Activated T-cell treated with anti-CD3 and anti-CD28 coated beads for 1 hour (primary cell): ENCODE measurements around the gene WBP11.
"Not testable (repeated sequence)": the region's sequence is repeated elsewhere in the genome, so short reads cannot be mapped to it uniquely, and the experiment has no call there.

Experiments
- DNase-seq: peaks from one replicate; pipeline ENCODE4 v3.0.0-alpha.2; 2020; ENCODE audit warnings: low read depth

Gene WBP11

GRCh38 chr12:14771651-14772137 lies 31.6 kb downstream of the WBP11 start:
- peak; percentile 30 for DNase-seq

GRCh38 chr12:14770496-14771461 lies 32.5 kb downstream of the WBP11 start:
- DNase-seq = peak; percentile 88

- DNase-seq = peak; percentile 79
These were observed 33.2 kb downstream of the WBP11 start for GRCh38 chr12:14769969-14770495.

- DNase-seq = no peak
These were observed 33.8 kb downstream of the WBP11 start for GRCh38 chr12:14769466-14769968.

- DNase-seq = peak; percentile 6
These were observed 34.4 kb downstream of the WBP11 start for GRCh38 chr12:14768823-14769405.

GRCh38 chr12:14767617-14768016 lies 35.7 kb downstream of the WBP11 start:
- DNase-seq = no peak

GRCh38 chr12:14766649-14767215 lies 36.5 kb downstream of the WBP11 start:
- DNase-seq = no peak

- not testable (repeated sequence) for DNase-seq
These were observed 37.3 kb downstream of the WBP11 start for GRCh38 chr12:14766020-14766419.

- no peak for DNase-seq
These were observed 37.9 kb downstream of the WBP11 start for GRCh38 chr12:14765398-14765797.

- not testable (repeated sequence) for DNase-seq
These were observed 43.5 kb downstream of the WBP11 start for GRCh38 chr12:14759711-14760280.

- DNase-seq = no peak
These were observed 46.7 kb downstream of the WBP11 start for GRCh38 chr12:14756334-14757143.

- no peak for DNase-seq
These were observed 51.3 kb downstream of the WBP11 start for GRCh38 chr12:14751986-14752385.

GRCh38 chr12:14743061-14743460 lies 60.2 kb downstream of the WBP11 start:
- no peak for DNase-seq

- no peak for DNase-seq
These were observed 61.3 kb downstream of the WBP11 start for GRCh38 chr12:14741942-14742341.

- DNase-seq = no peak
These were observed 62.1 kb downstream of the WBP11 start for GRCh38 chr12:14741153-14741552.

GRCh38 chr12:14736441-14736840 lies 66.8 kb downstream of the WBP11 start:
- not testable (repeated sequence) for DNase-seq
